DOHH2 (cell line): ENCODE data around the gene UFD1.

Experiments used
- H3F3A ChIP-seq: fragments of 200-600 bp; sonication (generic), shearing (Covaris generic); 2 replicates; pipeline ENCODE4 v1.6.0; 2016; ENCODE audit warnings: antibody characterized with exemption, mild to moderate bottlenecking; ENCODE audit not compliant: control insufficient read depth, insufficient read depth
- H3K27ac ChIP-seq: fragments of 200-600 bp; sonication (generic); 2 replicates; pipeline ENCODE4 v1.5.1; 2014; ENCODE audit warnings: low read depth, mild to moderate bottlenecking, low read length, moderate library complexity
- H3K27me3 ChIP-seq: fragments of 200-600 bp; sonication (generic); 2 replicates; pipeline ENCODE4 v1.6.1; 2014; ENCODE audit warnings: mild to moderate bottlenecking, low read length, mixed read lengths; ENCODE audit not compliant: control insufficient read depth
- H3K36me3 ChIP-seq: fragments of 200-600 bp; sonication (generic); 2 replicates; pipeline ENCODE4 v1.6.1; 2014; ENCODE audit warnings: mild to moderate bottlenecking, low read length, moderate library complexity, mixed read lengths; ENCODE audit not compliant: control insufficient read depth
- H3K4me1 ChIP-seq: fragments of 200-600 bp; sonication (generic); 2 replicates; pipeline ENCODE4 v1.6.1; 2014; ENCODE audit warnings: mild to moderate bottlenecking, low read length, mixed read lengths; ENCODE audit not compliant: control insufficient read depth
- H3K4me2 ChIP-seq: fragments of 200-600 bp; sonication (generic); 2 replicates; pipeline ENCODE4 v1.6.0; 2014; ENCODE audit warnings: mild to moderate bottlenecking, low read length, moderate library complexity
- H3K4me3 ChIP-seq: fragments of 200-600 bp; sonication (generic); 2 replicates; pipeline ENCODE4 v1.5.1; 2014; ENCODE audit warnings: mild to moderate bottlenecking, low read length, mixed read lengths
- H3K79me2 ChIP-seq: fragments of 200-600 bp; sonication (generic); 2 replicates; pipeline ENCODE4 v1.6.1; 2014; ENCODE audit warnings: mild to moderate bottlenecking, low read length, mixed read lengths; ENCODE audit not compliant: control insufficient read depth
- H3K9me2 ChIP-seq: fragments of 200-600 bp; sonication (generic); replicated peaks from 2 replicates; pipeline ENCODE4 v1.6.1; 2014; ENCODE audit warnings: mild to moderate bottlenecking, low read length, mixed read lengths; ENCODE audit not compliant: control insufficient read depth
- H3K9me3 ChIP-seq: fragments of 200-600 bp; sonication (generic); 2 replicates; pipeline ENCODE4 v1.6.1; 2014; ENCODE audit warnings: antibody characterized with exemption, low read length, mixed read lengths; ENCODE audit not compliant: control insufficient read depth, insufficient read depth
- H4K20me1 ChIP-seq: fragments of 200-600 bp; sonication (generic); 2 replicates; pipeline ENCODE4 v1.6.0; 2014; ENCODE audit warnings: low read depth, mild to moderate bottlenecking, antibody characterized with exemption, low read length, moderate library complexity; ENCODE audit not compliant: control insufficient read depth, insufficient read depth
- CTCF ChIP-seq: fragments of 200-600 bp; sonication (generic); IDR thresholded peaks from one replicate; pipeline ENCODE4 v1.5.1; 2014; ENCODE audit warnings: antibody characterized with exemption, mild to moderate bottlenecking, low read depth, low read length; ENCODE audit not compliant: poor library complexity, severe bottlenecking
- EZH2phosphoT487 ChIP-seq: fragments of 200-600 bp; sonication (generic); IDR thresholded peaks from 2 replicates; pipeline ENCODE4 v1.6.1; 2017; ENCODE audit warnings: borderline replicate concordance, mild to moderate bottlenecking, antibody characterized with exemption, low read length, moderate library complexity, mixed read lengths

Gene UFD1

GRCh38 chr22:19510919-19511341, 31.9 kb upstream of the UFD1 start:
- no peak overlapping the region for H3K27ac ChIP-seq
- peaks cover 84% of the 10 kb centered on the region for H3K36me3 ChIP-seq
- no peaks in the 10 kb centered on the region for H3K27me3 ChIP-seq

DNA sequence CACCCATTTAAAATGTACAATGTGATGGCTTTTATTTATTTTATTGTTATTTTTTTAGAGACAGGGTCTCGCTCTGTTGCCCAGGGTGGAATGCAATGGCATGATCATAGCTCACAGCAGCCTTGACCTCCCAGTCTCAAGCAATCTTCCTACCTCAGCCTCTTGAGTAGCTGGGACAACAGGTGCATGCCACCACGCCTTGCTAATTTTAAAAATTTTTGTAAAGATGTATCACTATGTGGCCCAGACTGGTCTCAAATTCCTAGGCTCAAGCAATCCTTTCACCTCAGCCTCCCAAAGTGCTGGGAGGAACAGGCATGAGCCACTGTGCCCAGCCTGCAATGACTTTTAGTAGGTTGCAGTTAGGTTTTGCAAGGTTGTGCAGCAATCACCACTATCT, 30.9 kb upstream of the UFD1 start:
- Histone ChIP-seq H3K79me2 (no peaks in the 10 kb centered on the region), H3K4me1 (no peaks in the 10 kb centered on the region), H3K4me3 (no peak overlapping the region), H3K9me2 (no peaks in the 10 kb centered on the region), H3K27me3 (no peaks in the 10 kb centered on the region), H3K4me2 (no peak overlapping the region), H4K20me1 (no peaks in the 10 kb centered on the region), H3K27ac (no peak overlapping the region), H3F3A (no peaks in the 10 kb centered on the region), H3K9me3 (no peaks in the 10 kb centered on the region), H3K36me3 (peaks cover 80% of the 10 kb centered on the region)
- TF ChIP-seq EZH2phosphoT487, result no peak
- no peak for TF ChIP-seq CTCF

More at GRCh38 chr22:19510919-19511341, 31.9 kb upstream of the UFD1 start:
- no peaks in the 10 kb centered on the region for H3K9me2 ChIP-seq
- no peak overlapping the region for H3K4me2 ChIP-seq
- no peak overlapping the region for H3K4me3 ChIP-seq
- H3K79me2 ChIP-seq, result no peaks in the 10 kb centered on the region
- no peaks in the 10 kb centered on the region for H3F3A ChIP-seq
- no peak for TF ChIP-seq CTCF
- no peak for TF ChIP-seq EZH2phosphoT487
- no peaks in the 10 kb centered on the region for H4K20me1 ChIP-seq
- no peaks in the 10 kb centered on the region for H3K4me1 ChIP-seq
- H3K9me3 ChIP-seq, result no peaks in the 10 kb centered on the region

- H3K4me3 ChIP-seq, result no peak overlapping the region
- H3K9me2 ChIP-seq, result no peaks in the 10 kb centered on the region
- no peak overlapping the region for H3K27ac ChIP-seq
- no peaks in the 10 kb centered on the region for H3K9me3 ChIP-seq
- no peaks in the 10 kb centered on the region for H3K79me2 ChIP-seq
- no peak for TF ChIP-seq CTCF
- TF ChIP-seq EZH2phosphoT487, result no peak
- H3F3A ChIP-seq, result no peaks in the 10 kb centered on the region
- H4K20me1 ChIP-seq, result no peaks in the 10 kb centered on the region
- no peaks in the 10 kb centered on the region for H3K4me1 ChIP-seq
- no peak overlapping the region for H3K4me2 ChIP-seq
- no peaks in the 10 kb centered on the region for H3K27me3 ChIP-seq
- H3K36me3 ChIP-seq, result peaks cover 74% of the 10 kb centered on the region
These were observed 30.2 kb upstream of the UFD1 start for GRCh38 chr22:19509191-19509590.
